HCT116 (cell line): ENCODE measurements around the gene ANAPC1. TPM values are rescaled to one million over a fixed set of nuclear protein-coding genes. Genes with fewer than 3 reads are reported as not detected.

Experiments used
- microRNA-seq: library from miRNA; unstranded; fragments of <30 nt; microRNA quantifications from one replicate; pipeline ENCODE4, GENCODE V29; 2016; ENCODE audit warnings: borderline number of aligned reads
- total RNA-seq: library from RNA; stranded (reverse); gene quantifications from one replicate; pipeline ENCODE4 v1.2.1, GENCODE V29; 2021; ENCODE audit not compliant: unreplicated experiment

ANAPC1 gene
- total RNA-seq, 1 experiment from 2014 or later: 76.5 TPM

Small RNA genes within 50 kb of the gene (microRNA-seq; reads per million reads assigned to microRNA genes)
- gene MIR4771-2: not detected

Other genes with a start within 250 kb of the ANAPC1 start
- gene MERTK, start 14.4 kb upstream of the ANAPC1 start, total RNA-seq: 5.7 TPM
- 14.8 TPM for gene TMEM87B, start 171.1 kb upstream of the ANAPC1 start, total RNA-seq